ENCODE measurements around the gene DNASE1L1. TPM values are rescaled to one million over a fixed set of nuclear protein-coding genes. Genes with fewer than 3 reads are reported as not detected.

DNASE1L1 gene
- total RNA-seq, 1 experiment from 2014 or later, result 46.1 TPM

- in situ Hi-C loops (cut with HindIII; ENCODE audit: low pct_unique_long_range_greater_than_20kb, low sequenced_read_pairs), result no loop called here
- no peak for DNase-seq (ENCODE audit: low read depth)
Measured at GRCh38 chrX:154362085-154362742, 46.8 kb downstream of the DNASE1L1 start.

GRCh38 chrX:154360155-154360713 is 48.8 kb downstream of the DNASE1L1 start:
- in situ Hi-C loops (cut with HindIII; ENCODE audit: low pct_unique_long_range_greater_than_20kb, low sequenced_read_pairs), result no loop called here
- no peak for DNase-seq (ENCODE audit: low read depth)

- no peak for DNase-seq (ENCODE audit: low read depth)
- in situ Hi-C loops (cut with HindIII; ENCODE audit: low pct_unique_long_range_greater_than_20kb, low sequenced_read_pairs), result no loop called here
Measured at GRCh38 chrX:154359362-154360154, 49.5 kb downstream of the DNASE1L1 start.

GRCh38 chrX:154358829-154359228 is 50.2 kb downstream of the DNASE1L1 start:
- in situ Hi-C loops (cut with HindIII; ENCODE audit: low pct_unique_long_range_greater_than_20kb, low sequenced_read_pairs), result no loop called here

GRCh38 chrX:154358011-154358410 is 51.0 kb downstream of the DNASE1L1 start:
- DNase-seq (ENCODE audit: low read depth), result no peak
- in situ Hi-C loops (cut with HindIII; ENCODE audit: low pct_unique_long_range_greater_than_20kb, low sequenced_read_pairs), result no loop called here

More at GRCh38 chrX:154358829-154359228, 50.2 kb downstream of the DNASE1L1 start:
- no peak for DNase-seq (ENCODE audit: low read depth)

GRCh38 chrX:154357205-154357604 is 51.8 kb downstream of the DNASE1L1 start:
- no peak for DNase-seq (ENCODE audit: low read depth)
- in situ Hi-C loops (cut with HindIII; ENCODE audit: low pct_unique_long_range_greater_than_20kb, low sequenced_read_pairs), result no loop called here

GRCh38 chrX:154356596-154356995 is 52.5 kb downstream of the DNASE1L1 start:
- no peak for DNase-seq (ENCODE audit: low read depth)
- in situ Hi-C loops (cut with HindIII; ENCODE audit: low pct_unique_long_range_greater_than_20kb, low sequenced_read_pairs), result no loop called here

- in situ Hi-C loops (cut with HindIII; ENCODE audit: low pct_unique_long_range_greater_than_20kb, low sequenced_read_pairs), result no loop called here
- no peak for DNase-seq (ENCODE audit: low read depth)
Measured at GRCh38 chrX:154355776-154356140, 53.3 kb downstream of the DNASE1L1 start.

- DNase-seq (ENCODE audit: low read depth), result no peak
- in situ Hi-C loops (cut with HindIII; ENCODE audit: low pct_unique_long_range_greater_than_20kb, low sequenced_read_pairs), result no loop called here
Measured at GRCh38 chrX:154355094-154355775, 53.8 kb downstream of the DNASE1L1 start.

GRCh38 chrX:154354516-154354915 is 54.5 kb downstream of the DNASE1L1 start:
- in situ Hi-C loops (cut with HindIII; ENCODE audit: low pct_unique_long_range_greater_than_20kb, low sequenced_read_pairs), result no loop called here
- no peak for DNase-seq (ENCODE audit: low read depth)

GRCh38 chrX:154354013-154354412 is 55.0 kb downstream of the DNASE1L1 start:
- DNase-seq (ENCODE audit: low read depth), result no peak
- in situ Hi-C loops (cut with HindIII; ENCODE audit: low pct_unique_long_range_greater_than_20kb, low sequenced_read_pairs), result no loop called here

- no peak for DNase-seq (ENCODE audit: low read depth)
- in situ Hi-C loops (cut with HindIII; ENCODE audit: low pct_unique_long_range_greater_than_20kb, low sequenced_read_pairs), result no loop called here
Measured at GRCh38 chrX:154353172-154353843, 55.7 kb downstream of the DNASE1L1 start.

GRCh38 chrX:154352466-154352865 is 56.6 kb downstream of the DNASE1L1 start:
- DNase-seq (ENCODE audit: low read depth), result no peak
- in situ Hi-C loops (cut with HindIII; ENCODE audit: low pct_unique_long_range_greater_than_20kb, low sequenced_read_pairs), result no loop called here

- DNase-seq (ENCODE audit: low read depth), result no peak
- in situ Hi-C loops (cut with HindIII; ENCODE audit: low pct_unique_long_range_greater_than_20kb, low sequenced_read_pairs), result no loop called here
Measured at GRCh38 chrX:154352012-154352401, 57.0 kb downstream of the DNASE1L1 start.

Other genes with a start within 250 kb of the DNASE1L1 start
- gene OPN1MW, start 226.7 kb downstream of the DNASE1L1 start, total RNA-seq (2014; rRNA removed; shearing (Covaris generic); ENCODE audit: low replicate concordance), result not detected in 2 replicates
- gene OPN1MW2, start 189.5 kb downstream of the DNASE1L1 start, total RNA-seq (2014; rRNA removed; shearing (Covaris generic); ENCODE audit: low replicate concordance), result not detected in 2 replicates
- gene OPN1MW3, start 151.7 kb downstream of the DNASE1L1 start, total RNA-seq (2014; rRNA removed; shearing (Covaris generic); ENCODE audit: low replicate concordance), result not detected in 2 replicates
- not detected in 2 replicates for gene TEX28, start 114.1 kb downstream of the DNASE1L1 start, total RNA-seq (2014; rRNA removed; shearing (Covaris generic); ENCODE audit: low replicate concordance)
- 0.37 and 0.64 TPM in 2 replicates for gene TKTL1, start 113.5 kb downstream of the DNASE1L1 start, total RNA-seq (2014; rRNA removed; shearing (Covaris generic); ENCODE audit: low replicate concordance)
- 1,120 and 1,164 TPM in 2 replicates for gene FLNA, start 34.6 kb downstream of the DNASE1L1 start, total RNA-seq (2014; rRNA removed; shearing (Covaris generic); ENCODE audit: low replicate concordance)
- 32.0 and 48.7 TPM in 2 replicates for gene EMD, start 30.0 kb downstream of the DNASE1L1 start, total RNA-seq (2014; rRNA removed; shearing (Covaris generic); ENCODE audit: low replicate concordance)
- 2,876 and 3,155 TPM in 2 replicates for gene RPL10, start 10.9 kb downstream of the DNASE1L1 start, total RNA-seq (2014; rRNA removed; shearing (Covaris generic); ENCODE audit: low replicate concordance)
- gene TAFAZZIN, start 2.3 kb upstream of the DNASE1L1 start, total RNA-seq (2014; rRNA removed; shearing (Covaris generic); ENCODE audit: low replicate concordance), result 38.4 and 68.0 TPM in 2 replicates
- gene ATP6AP1, start 19.4 kb upstream of the DNASE1L1 start, total RNA-seq (2014; rRNA removed; shearing (Covaris generic); ENCODE audit: low replicate concordance), result 29.2 and 46.6 TPM in 2 replicates
- 58.6 and 91.2 TPM in 2 replicates for gene GDI1, start 27.9 kb upstream of the DNASE1L1 start, total RNA-seq (2014; rRNA removed; shearing (Covaris generic); ENCODE audit: low replicate concordance)
- 62.3 and 77.1 TPM in 2 replicates for gene FAM50A, start 34.9 kb upstream of the DNASE1L1 start, total RNA-seq (2014; rRNA removed; shearing (Covaris generic); ENCODE audit: low replicate concordance)
- 2.2 and 2.7 TPM in 2 replicates for gene PLXNA3, start 49.0 kb upstream of the DNASE1L1 start, total RNA-seq (2014; rRNA removed; shearing (Covaris generic); ENCODE audit: low replicate concordance)
- gene LAGE3, start 70.0 kb upstream of the DNASE1L1 start, total RNA-seq (2014; rRNA removed; shearing (Covaris generic); ENCODE audit: low replicate concordance), result 32.3 and 71.1 TPM in 2 replicates
- gene UBL4A, start 77.4 kb upstream of the DNASE1L1 start, total RNA-seq (2014; rRNA removed; shearing (Covaris generic); ENCODE audit: low replicate concordance), result 109 and 110 TPM in 2 replicates
- gene SLC10A3, start 81.4 kb upstream of the DNASE1L1 start, total RNA-seq (2014; rRNA removed; shearing (Covaris generic); ENCODE audit: low replicate concordance), result 14.0 and 21.5 TPM in 2 replicates
- gene FAM3A, start 107.0 kb upstream of the DNASE1L1 start, total RNA-seq (2014; rRNA removed; shearing (Covaris generic); ENCODE audit: low replicate concordance), result 32.5 and 47.1 TPM in 2 replicates
- gene G6PD, start 137.6 kb upstream of the DNASE1L1 start, total RNA-seq (2014; rRNA removed; shearing (Covaris generic); ENCODE audit: low replicate concordance), result 600 and 665 TPM in 2 replicates
- gene IKBKG, start 138.4 kb upstream of the DNASE1L1 start, total RNA-seq (2014; rRNA removed; shearing (Covaris generic); ENCODE audit: low replicate concordance), result 32.9 and 49.8 TPM in 2 replicates
- not detected in 2 replicates for gene CTAG1A, start 175.9 kb upstream of the DNASE1L1 start, total RNA-seq (2014; rRNA removed; shearing (Covaris generic); ENCODE audit: low replicate concordance)
- not detected in 2 replicates for gene CTAG1B, start 210.0 kb upstream of the DNASE1L1 start, total RNA-seq (2014; rRNA removed; shearing (Covaris generic); ENCODE audit: low replicate concordance)
- gene CTAG2, start 244.3 kb upstream of the DNASE1L1 start, total RNA-seq (2014; rRNA removed; shearing (Covaris generic); ENCODE audit: low replicate concordance), result not detected in 2 replicates

All from Caki2 (cell line).